Endothelial cell of hepatic sinusoid (primary cell): ENCODE results near the gene PARL.

Experiments
- in situ Hi-C: cut with HindIII; loops from 2 replicates; pipeline ENCODE4 v1.10.0; 2017; ENCODE audit warnings: low sequenced_read_pairs

The PARL gene, protein sequence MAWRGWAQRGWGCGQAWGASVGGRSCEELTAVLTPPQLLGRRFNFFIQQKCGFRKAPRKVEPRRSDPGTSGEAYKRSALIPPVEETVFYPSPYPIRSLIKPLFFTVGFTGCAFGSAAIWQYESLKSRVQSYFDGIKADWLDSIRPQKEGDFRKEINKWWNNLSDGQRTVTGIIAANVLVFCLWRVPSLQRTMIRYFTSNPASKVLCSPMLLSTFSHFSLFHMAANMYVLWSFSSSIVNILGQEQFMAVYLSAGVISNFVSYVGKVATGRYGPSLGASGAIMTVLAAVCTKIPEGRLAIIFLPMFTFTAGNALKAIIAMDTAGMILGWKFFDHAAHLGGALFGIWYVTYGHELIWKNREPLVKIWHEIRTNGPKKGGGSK

DNA sequence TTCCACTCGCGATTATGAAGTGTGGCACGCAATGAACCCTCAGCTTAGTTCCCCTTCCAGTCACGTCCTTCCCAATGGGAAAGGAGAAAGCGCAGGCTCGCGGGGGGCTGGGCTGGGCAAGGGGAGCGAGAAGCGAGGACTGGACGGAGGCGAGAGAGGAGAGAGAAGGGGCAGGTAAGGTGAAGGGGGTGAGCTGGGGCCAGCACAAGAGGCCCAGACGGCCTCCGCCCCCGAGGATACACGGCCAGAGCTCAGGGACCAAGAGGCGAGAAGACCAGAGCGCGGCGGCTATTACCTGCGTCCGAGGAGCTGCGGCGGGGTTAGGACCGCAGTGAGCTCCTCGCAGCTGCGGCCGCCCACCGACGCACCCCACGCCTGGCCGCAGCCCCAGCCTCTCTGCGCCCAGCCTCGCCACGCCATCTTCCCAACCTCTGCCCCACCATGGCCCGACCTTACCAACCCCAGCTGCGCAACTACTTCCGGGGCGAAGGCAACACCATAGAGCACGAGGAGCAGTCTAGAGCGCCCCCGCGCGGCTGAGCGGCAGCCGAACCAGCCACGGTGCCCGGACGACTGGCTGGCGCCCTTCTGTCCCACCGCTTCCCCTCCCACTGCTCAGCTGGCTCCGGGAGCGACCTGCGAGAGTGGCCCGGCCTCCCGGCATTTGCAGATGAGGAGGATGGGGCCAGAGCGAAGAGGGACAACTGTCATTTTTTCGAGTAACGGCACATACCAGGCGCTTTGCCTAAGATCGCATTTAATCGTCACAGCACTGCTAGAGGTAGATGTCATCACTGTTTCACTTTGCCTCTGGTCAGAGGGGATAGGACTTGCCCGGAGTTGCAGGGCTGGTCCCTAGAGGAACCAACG, at the start of gene PARL:
Gene PARL, minus strand, starts transcription at position 454 of the 870 bp plus-strand sequence. Its CDS starts 34 bp downstream, at position 420.
- in situ Hi-C loops: no loop called here

DNA sequence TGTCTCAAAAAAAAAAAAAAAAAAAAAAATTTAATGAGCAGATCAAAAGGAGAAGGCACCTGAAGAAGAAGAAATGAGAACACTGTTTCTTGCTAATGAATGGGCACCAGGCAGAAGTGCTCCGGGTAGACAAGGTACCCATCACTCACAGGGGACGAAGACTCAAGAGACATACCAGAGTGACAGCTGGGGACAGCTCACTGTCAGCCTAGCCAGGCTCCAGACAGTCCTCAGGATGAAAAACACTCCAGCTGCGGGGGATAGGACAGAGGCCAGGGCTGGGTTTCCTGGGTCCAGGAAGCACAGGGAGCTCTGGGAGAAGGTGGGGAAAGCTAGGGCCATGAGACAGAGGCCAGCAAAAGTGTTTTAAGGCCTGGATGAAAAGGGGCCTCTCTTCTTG, 48.5 kb upstream of the PARL start:
- in situ Hi-C loops: no loop called here

DNA sequence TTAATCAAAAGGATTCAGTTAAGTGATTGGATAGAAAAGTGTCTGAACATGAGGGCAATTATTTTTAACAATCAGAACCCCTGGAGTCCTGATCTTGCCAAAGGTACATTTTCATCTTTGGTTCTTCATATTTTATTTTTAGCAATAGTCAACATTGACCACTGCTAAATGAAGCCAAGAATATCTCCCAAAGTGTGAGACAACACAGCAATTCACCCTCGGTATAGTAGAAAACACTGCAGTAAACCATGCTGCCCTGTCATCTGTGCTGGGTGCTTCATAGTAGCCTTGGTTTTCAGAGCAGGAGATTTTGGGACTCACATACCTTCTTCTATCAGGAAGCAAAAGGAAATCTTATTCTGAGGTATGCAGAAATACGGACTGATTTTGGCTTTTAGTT, 47.2 kb upstream of the PARL start:
- in situ Hi-C loops: no loop called here

DNA sequence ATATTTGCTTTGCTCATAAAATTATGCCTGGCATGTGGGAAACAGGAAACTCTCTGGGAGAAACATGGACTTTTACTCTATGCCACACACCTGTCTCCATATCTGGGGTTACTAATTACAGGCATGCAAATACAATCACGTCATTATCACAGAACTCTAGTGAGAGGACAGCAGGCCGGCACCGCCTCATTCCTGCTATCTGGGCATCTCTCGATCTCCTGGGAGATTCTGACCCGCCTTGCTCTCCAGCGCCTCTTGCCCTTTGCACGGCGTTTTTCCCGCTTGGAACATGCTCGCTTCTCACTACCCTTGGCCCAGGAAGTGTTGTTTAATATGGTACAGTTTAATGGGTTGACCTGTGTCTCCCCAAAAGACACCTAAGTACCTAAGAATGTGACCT, 45.4 kb upstream of the PARL start:
- in situ Hi-C loops: no loop called here

DNA sequence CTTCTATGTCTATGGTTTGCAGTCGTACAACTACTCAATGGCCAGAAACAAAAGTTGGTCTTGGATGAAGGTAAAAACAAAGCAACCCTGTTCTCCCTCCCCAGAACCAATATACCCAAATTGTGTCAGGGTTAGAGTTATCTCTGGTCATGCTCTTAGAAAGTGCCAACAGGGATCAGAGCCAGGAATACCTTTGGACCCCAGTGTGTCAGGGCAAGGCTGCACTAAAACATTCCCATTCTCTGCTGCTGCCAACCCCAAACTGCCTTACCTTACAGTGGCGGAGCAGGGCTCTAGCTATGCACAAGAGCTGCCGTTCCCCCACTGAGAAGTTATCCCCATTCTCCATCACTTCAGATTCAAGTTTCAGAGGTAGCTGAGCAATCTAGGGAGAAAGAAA, 42.4 kb upstream of the PARL start:
- in situ Hi-C loops: no loop called here

DNA sequence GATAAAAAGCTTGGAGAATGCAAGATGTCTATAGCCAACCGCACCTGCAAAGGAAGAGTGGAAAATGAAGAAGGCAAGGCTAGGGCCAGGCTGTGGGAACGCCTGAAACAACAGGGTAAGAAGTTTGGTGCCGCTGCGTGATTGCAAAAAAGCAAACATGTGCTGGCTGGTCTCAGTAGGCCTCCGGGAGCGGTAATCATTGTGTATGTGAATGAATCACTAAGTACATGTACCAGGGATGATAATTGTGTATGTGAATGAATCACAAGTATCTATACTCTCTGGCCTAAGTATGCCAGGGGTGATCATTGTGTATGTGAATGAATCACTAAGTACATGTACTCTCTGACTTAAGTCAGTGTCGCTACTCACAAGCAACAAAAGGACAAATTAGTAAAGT, 40.3 kb upstream of the PARL start:
- in situ Hi-C loops: loop anchor here (5.0 kb wide), 1 partner anchor 87 kb away; no protein-coding TSS in a partner anchor

DNA sequence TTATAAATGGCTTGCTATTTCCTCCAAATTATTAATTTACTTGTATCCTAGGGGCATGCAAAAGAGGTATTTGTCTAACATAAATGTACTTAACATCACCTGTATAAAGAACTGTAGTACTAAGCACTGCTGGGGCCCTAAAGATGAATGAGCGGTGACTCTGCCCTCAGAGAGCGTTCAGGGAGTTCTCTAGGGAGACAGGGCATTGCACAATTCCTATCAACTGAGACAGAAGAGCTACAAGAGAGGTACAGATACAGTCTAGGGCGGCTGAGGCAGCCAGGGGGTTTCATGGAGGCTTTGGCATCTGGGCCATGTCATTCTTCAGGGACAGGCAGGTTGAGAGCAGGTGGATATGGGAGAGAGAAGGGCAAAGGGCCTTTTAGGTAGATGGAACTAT, 39.9 kb upstream of the PARL start:
- in situ Hi-C loops: loop anchor here (5.0 kb wide), 1 partner anchor 88 kb away; no protein-coding TSS in a partner anchor

DNA sequence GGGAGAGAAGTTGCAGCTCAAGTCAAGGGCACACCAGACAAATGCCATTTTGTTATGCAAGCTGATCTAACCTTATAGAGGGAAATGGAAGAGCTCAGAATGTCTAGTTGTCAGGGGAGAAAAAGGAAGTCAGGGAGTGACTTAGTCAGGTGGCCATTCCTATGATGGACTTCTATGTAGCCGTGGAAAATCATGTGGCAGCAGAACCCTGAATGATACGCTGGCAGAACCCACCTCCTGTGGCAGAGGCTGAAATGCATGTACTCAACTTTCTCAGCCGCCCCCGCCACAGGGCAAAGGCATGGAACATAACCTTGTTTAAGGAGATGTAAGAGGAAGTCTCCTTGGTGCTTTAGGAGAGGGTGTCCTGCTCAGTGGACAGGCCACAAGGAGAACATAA, 37.7 kb upstream of the PARL start:
- in situ Hi-C loops: loop anchor here (5.0 kb wide), 1 partner anchor 90 kb away; no protein-coding TSS in a partner anchor

DNA sequence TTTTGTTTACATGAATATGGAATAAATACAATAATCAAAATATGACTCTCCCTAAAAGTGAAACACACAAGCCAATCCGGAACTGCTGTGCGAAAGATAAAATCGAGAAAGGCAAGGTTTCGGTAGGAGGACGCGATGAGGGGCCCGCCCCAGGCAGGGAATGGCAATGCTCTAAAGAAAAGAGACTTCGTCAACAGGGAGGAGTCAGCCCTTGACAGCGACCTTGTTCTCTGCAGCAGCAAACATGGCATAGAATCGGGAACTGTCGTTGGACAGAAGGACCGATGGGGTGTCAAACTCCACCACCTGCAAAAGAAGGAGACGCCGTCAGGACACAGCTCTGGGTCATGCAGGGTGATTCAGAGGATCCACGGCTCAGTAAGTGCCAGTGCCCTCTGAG, 36.4 kb upstream of the PARL start:
- in situ Hi-C loops: loop anchor here (5.0 kb wide), 1 partner anchor 91 kb away; no protein-coding TSS in a partner anchor

DNA sequence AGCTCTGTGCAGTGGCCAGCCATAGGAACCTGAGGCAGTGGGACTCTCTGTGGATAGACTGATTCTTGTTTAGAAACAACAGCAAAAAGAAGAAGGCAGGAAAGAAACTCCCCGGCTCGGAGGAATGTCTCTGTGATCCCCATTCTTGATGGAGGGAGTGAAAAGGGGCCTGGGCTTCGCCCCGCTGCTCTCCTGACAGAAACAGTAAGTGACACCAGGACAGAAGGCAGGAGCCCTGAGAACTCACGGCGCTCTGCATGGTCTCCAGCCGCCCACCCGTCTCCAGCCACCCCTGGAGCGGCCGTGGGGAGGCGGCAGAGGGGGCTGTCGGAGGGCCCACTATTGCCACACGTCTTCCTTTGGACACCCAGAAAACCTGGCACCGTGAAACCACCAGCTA, 35.7 kb upstream of the PARL start:
- in situ Hi-C loops: loop anchor here (5.0 kb wide), 1 partner anchor 92 kb away; no protein-coding TSS in a partner anchor

DNA sequence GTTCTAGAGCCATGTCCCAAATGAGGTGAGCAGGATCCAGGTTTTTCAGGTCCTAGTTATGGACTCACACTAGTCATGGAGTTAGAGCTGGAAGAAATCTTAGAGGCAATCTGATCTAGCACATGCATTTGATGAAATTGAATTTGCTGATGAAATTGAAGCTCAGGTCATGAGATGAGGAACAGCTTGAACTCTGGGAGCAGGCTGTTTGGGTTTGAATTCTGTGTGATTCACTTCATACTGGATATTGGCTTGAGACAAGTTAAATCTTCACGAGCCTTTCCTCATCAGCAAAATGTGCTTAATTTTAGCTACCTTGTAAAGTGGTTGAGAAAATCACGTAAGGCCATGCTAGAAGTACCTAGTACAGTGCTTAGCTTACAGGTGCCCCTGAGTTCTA, 33.5 kb upstream of the PARL start:
- in situ Hi-C loops: no loop called here

DNA sequence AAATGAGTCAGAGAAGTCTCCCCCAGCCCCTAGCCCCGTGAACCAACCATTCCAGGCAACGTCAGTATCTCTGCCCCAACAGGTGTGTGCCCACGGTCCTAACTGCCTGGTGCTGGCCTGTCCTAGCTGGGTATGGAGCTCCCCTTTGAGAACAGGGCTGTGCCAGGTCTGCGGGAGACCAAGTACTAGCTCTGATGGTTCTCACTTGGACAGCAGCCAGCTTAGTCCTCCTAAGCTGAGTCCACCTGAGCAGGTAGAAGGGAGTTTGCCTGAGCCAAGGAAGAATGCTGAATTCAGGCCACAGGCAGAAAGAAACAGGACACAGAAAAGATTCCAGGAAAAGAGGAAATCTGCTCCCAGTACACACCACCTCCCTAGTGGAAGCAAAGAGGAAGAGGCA, 33.1 kb upstream of the PARL start:
- in situ Hi-C loops: no loop called here

DNA sequence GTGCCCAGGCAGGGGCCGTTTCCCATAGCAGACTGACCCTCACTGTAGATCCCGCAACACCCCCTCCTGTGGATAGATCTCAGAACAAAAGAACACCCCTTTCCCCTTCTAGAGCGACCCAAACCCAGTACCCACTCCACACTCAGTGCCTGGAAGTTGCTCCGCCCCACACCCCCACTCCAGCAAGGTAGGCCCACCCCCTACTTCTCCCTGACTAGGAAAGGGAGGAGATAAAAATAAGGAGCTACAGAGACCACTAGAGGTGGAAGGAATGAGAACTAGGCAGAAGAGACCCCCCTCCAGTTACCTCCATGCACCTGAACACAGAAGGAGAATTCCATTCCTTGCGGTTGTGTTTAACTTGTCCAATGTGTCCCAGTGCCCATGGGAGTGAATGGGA, 30.2 kb upstream of the PARL start:
- in situ Hi-C loops: loop anchor here (5.0 kb wide), 1 partner anchor 47 kb away; no protein-coding TSS in a partner anchor

DNA sequence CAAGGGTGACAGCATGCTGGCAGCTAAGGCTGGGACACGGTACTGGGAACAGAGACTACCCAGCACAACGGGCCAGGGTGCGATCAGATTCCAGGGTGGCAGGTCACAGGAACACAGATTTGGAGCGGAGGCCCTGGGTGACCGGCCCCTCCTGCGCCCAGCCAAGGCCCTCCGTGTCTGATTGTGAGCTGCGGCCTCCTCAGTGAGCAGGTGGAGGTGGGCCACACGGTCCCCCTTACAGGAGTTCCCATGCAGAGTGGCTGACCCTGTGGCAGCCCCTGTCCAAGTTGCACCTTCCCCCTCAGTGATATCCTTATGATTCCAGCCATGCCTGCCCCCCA, 28.9 kb upstream of the PARL start:
- in situ Hi-C loops: loop anchor here (5.0 kb wide), 1 partner anchor 49 kb away; no protein-coding TSS in a partner anchor

DNA sequence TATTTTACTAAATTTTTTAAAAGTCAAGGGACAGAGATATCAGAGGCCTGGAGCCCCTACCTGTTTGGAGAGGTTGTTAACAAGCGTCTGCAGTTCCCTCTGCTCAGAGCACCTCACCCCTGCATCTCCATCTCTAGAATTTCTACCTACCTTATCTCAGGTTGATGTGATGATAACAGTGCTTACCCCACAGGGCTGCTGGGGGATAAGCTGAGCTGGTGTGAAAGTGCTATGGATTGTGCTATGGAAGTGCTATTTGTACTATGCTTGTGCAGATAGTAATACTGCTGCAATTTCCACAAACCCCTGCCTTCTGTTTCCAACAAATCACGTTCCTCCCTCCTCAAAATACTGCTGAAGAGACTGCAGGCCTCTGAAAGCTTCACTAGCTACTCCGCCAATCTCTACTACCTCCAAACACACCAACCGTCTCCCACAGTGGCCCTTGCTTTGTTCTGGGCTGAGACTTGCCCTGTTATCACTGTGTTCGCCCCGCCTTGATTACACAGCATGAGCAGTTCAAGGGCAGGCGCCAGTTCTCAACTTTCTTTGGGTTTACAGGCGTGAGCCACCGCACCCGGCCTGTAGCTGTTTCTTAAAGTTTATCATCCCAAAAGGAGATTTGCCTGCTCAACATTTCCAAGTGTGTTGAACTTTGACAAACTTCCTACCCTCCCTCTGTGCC, 28.4 kb upstream of the PARL start:
- in situ Hi-C loops: loop anchor here (5.0 kb wide), 1 partner anchor 49 kb away; no protein-coding TSS in a partner anchor

DNA sequence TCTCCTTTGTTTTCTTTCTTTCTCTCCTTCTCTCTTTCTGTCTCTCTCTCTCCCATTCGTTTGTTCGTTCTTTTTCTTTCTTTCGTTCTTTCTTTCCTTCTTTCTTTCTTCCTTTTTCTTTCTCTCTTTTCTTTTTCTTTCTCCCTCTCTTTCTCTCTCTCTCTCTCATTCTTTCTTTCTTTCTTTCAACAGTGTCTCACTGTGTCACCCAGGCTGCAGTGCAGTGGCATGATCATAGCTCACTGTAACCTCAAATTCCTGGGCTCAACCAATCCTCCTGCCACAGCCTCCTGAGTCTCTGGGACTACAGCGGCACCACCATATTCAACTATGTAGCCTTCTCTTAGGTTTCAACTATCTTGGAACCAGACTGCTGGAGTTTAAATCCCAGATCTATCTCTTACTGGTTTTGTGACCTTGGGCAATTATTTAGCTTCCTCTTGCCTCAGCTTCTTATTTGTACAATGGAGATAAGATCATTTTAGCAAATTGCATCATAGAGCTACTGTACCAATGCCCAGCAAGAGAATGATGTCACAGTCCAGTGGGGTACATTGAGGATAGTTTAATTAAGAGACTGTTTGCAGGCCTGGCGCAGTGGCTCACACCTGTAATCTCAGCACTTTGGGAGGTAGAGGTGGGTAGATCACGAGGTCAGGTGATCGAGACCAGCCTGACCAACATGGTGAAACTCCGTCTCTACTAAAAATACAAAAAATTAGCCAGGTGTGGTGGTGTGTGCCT, 27.3 kb upstream of the PARL start:
- in situ Hi-C loops: loop anchor here (5.0 kb wide), 1 partner anchor 50 kb away; no protein-coding TSS in a partner anchor

DNA sequence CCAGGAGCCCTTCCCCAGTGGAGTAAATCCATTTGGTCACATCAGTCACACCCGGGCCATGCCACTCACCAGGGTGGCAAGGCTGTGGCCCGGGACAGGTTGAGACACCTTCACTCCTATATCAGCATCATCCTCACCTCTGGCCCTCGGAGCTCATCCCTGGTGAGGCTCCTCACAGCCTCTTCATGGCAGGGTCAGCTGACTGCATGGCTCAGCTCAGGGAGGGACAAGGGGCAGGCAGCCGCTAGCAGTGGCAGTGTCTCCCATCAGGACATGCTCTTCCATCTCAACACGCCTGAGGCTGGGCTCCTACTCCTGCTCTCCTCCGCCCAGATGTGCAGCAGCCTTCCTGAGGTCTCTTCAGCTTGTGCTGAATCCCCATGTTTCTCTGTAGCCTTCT, 26.4 kb upstream of the PARL start:
- in situ Hi-C loops: loop anchor here (5.0 kb wide), 1 partner anchor 51 kb away; no protein-coding TSS in a partner anchor

DNA sequence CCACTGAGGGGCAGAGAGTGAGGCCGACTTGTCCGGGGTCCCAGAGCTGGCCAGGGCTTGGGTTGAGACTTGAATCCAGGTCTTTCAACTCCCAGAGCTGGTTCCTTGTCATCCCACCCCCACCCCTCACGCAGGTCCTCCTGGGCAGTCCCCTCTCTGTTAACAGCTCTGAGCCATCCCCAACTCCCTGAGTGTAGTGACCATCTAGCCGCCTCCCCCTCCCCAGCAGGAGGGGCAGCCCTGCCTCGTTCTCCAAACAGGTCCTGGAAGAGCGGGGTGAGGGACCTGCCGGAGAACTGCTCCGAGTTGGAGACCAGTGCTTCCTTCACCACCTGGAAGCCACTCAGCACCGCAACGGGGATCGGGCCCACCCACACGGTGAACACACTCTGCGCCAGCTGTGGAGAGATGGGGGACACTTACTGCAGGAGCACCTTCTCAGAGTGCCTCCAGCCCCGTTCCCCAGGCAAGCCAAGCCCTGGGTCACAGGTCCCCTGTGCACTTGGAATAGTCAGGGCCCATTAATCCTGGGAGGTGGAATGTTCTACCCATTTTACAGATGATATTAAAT, 24.4 kb upstream of the PARL start:
- in situ Hi-C loops: no loop called here

DNA sequence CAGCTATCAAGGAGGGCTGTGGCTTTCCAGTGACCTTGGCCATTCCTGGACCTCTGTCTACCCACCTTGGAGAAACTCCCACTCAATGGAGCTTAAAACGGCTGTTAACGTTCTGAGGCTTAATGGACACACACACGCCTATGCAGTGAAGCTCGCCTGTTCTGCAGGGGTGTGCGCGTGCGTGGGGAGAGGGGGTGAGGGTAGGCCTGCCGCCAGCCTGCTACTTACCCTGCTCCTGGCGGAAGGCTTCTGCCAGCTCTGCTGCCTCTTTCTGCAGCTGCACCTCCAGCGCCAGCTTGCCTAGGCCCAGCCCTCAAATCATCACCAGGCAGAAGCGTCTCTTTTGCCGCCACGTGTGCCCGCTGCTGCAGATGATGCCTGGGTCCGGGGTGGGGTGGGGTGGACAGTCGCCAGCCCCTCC, 23.2 kb upstream of the PARL start:
- in situ Hi-C loops: no loop called here

DNA sequence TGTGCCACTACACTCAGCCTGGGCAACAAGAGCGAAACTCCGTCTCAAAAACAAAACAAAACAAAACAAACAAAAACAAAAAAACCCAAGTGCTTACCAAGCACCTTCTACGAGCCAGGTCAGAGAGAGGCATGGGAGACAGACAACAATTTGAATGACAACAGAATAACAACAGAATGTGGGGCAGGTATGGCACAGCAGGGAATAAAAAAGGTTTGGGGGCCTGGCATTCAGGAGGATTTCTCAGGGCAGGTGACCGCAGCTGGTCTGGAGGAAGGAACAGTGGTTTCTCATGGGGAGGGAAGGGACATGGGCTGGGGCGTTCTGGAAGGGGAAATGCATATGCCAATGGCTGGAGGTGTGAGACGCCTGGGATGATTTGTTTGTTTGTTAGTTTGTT, 22.5 kb upstream of the PARL start:
- in situ Hi-C loops: no loop called here
